SJSA1 (cell line): ENCODE results near the gene SAPCD2. TPM values are rescaled to one million over a fixed set of nuclear protein-coding genes. Genes with fewer than 3 reads are reported as not detected.

ENCODE experiments used
- DNase-seq, 2 experiments: peaks; one replicate each; pipeline ENCODE4 v3.0.0-alpha.2; 2015 to 2020; ENCODE audit warnings: low spot score in 2 of 2, low read depth in 1 of 2
- H3K27ac ChIP-seq: fragments of 250-450 bp; sonication (Bioruptor Pico); 2 replicates; pipeline ENCODE4 v1.5.1; 2020; ENCODE audit warnings: mild to moderate bottlenecking, moderate library complexity
- H3K27me3 ChIP-seq: fragments of 250-450 bp; sonication (Bioruptor Pico); replicated peaks from 2 replicates; pipeline ENCODE4 v1.5.1; 2020; ENCODE audit warnings: mild to moderate bottlenecking, moderate library complexity
- H3K36me3 ChIP-seq: fragments of 250-450 bp; sonication (Bioruptor Pico); 2 replicates; pipeline ENCODE4 v1.5.1; 2020; ENCODE audit warnings: mild to moderate bottlenecking
- H3K4me1 ChIP-seq: fragments of 250-450 bp; sonication (Bioruptor Pico); replicated peaks from 2 replicates; pipeline ENCODE4 v1.6.1; 2021; ENCODE audit warnings: mild to moderate bottlenecking
- H3K4me3 ChIP-seq: fragments of 250-450 bp; sonication (Bioruptor Pico); 2 replicates; pipeline ENCODE4 v1.5.1; 2020; ENCODE audit warnings: mild to moderate bottlenecking
- H3K9me3 ChIP-seq: fragments of 250-450 bp; sonication (Bioruptor Pico); replicated peaks from 2 replicates; pipeline ENCODE4 v1.5.1; 2020; ENCODE audit warnings: mild to moderate bottlenecking
- total RNA-seq: library from RNA; depleted of rRNA; stranded (reverse); fragments of >200 nt; shearing (Covaris generic); gene quantifications from 2 replicates; pipeline ENCODE4 v1.2.3, GENCODE V29; 2014; rRNA removed

Gene SAPCD2
- total RNA-seq, 1 experiment from 2014 or later: 21.5 TPM

GRCh38 chr9:137016436-137016835 lies 53.9 kb downstream of the SAPCD2 start:
- no peaks in the 10 kb centered on the region for H3K9me3 ChIP-seq
- no peaks in the 10 kb centered on the region for H3K27me3 ChIP-seq
- no peaks in the 10 kb centered on the region for H3K36me3 ChIP-seq
- no peak overlapping the region for H3K4me3 ChIP-seq
- H3K4me1 ChIP-seq: no peaks in the 10 kb centered on the region
- no peak overlapping the region for H3K27ac ChIP-seq
- no peak for DNase-seq

- no peak overlapping the region for H3K27ac ChIP-seq
Measured at GRCh38 chr9:137015976-137016375, 54.4 kb downstream of the SAPCD2 start.

GRCh38 chr9:137015540-137015930 lies 54.8 kb downstream of the SAPCD2 start:
- Histone ChIP-seq H3K27ac (no peak overlapping the region), H3K27me3 (no peaks in the 10 kb centered on the region), H3K9me3 (no peaks in the 10 kb centered on the region), H3K36me3 (no peaks in the 10 kb centered on the region), H3K4me1 (no peaks in the 10 kb centered on the region), H3K4me3 (no peak overlapping the region)
- no peak for DNase-seq

More at GRCh38 chr9:137015976-137016375, 54.4 kb downstream of the SAPCD2 start:
- Histone ChIP-seq H3K4me3 (no peak overlapping the region), H3K4me1 (no peaks in the 10 kb centered on the region), H3K36me3 (no peaks in the 10 kb centered on the region), H3K9me3 (no peaks in the 10 kb centered on the region), H3K27me3 (no peaks in the 10 kb centered on the region)
- DNase-seq: no peak

GRCh38 chr9:137014776-137015539 lies 55.4 kb downstream of the SAPCD2 start:
- no peaks in the 10 kb centered on the region for H3K9me3 ChIP-seq
- H3K27me3 ChIP-seq: no peaks in the 10 kb centered on the region
- no peaks in the 10 kb centered on the region for H3K36me3 ChIP-seq
- no peak for DNase-seq
- no peak overlapping the region for H3K4me3 ChIP-seq
- no peaks in the 10 kb centered on the region for H3K4me1 ChIP-seq
- no peak overlapping the region for H3K27ac ChIP-seq

GRCh38 chr9:137014166-137014565 lies 56.2 kb downstream of the SAPCD2 start:
- DNase-seq: no peak
- H3K36me3 ChIP-seq: no peaks in the 10 kb centered on the region
- no peaks in the 10 kb centered on the region for H3K27me3 ChIP-seq
- H3K4me1 ChIP-seq: no peaks in the 10 kb centered on the region
- H3K4me3 ChIP-seq: no peak overlapping the region
- H3K27ac ChIP-seq: no peak overlapping the region
- H3K9me3 ChIP-seq: no peaks in the 10 kb centered on the region

GRCh38 chr9:137013571-137013940 lies 56.8 kb downstream of the SAPCD2 start:
- no peaks in the 10 kb centered on the region for H3K27me3 ChIP-seq
- H3K36me3 ChIP-seq: no peaks in the 10 kb centered on the region
- no peak overlapping the region for H3K27ac ChIP-seq
- no peaks in the 10 kb centered on the region for H3K4me1 ChIP-seq
- DNase-seq: no peak
- no peaks in the 10 kb centered on the region for H3K9me3 ChIP-seq
- no peak overlapping the region for H3K4me3 ChIP-seq

- no peaks in the 10 kb centered on the region for H3K27me3 ChIP-seq
- no peak for DNase-seq
- H3K9me3 ChIP-seq: no peaks in the 10 kb centered on the region
- H3K4me1 ChIP-seq: no peaks in the 10 kb centered on the region; the same call in 1 of the 2 replicates
- H3K4me3 ChIP-seq: no peak overlapping the region
- no peak overlapping the region for H3K27ac ChIP-seq
- no peaks in the 10 kb centered on the region for H3K36me3 ChIP-seq
Measured at GRCh38 chr9:137012694-137013570, 57.4 kb downstream of the SAPCD2 start.

Other genes starting within 250 kb of the SAPCD2 start
- gene AJM1, start 228.1 kb downstream of the SAPCD2 start, total RNA-seq: 0.11 and 0.16 TPM in 2 replicates
- gene PHPT1, start 221.1 kb downstream of the SAPCD2 start, total RNA-seq: 64.1 and 70.5 TPM in 2 replicates
- 0.42 and 1.0 TPM in 2 replicates for gene MAMDC4, start 218.2 kb downstream of the SAPCD2 start, total RNA-seq
- 266 and 387 TPM in 2 replicates for gene EDF1, start 204.2 kb downstream of the SAPCD2 start, total RNA-seq
- 11.3 and 17.1 TPM in 2 replicates for gene TRAF2, start 184.0 kb downstream of the SAPCD2 start, total RNA-seq
- gene FBXW5, start 125.8 kb downstream of the SAPCD2 start, total RNA-seq: 89.0 and 93.8 TPM in 2 replicates
- gene C8G, start 125.3 kb downstream of the SAPCD2 start, total RNA-seq: not detected in 2 replicates
- not detected in 2 replicates for gene LCN12, start 118.3 kb downstream of the SAPCD2 start, total RNA-seq
- not detected in 2 replicates for gene PTGDS, start 93.1 kb downstream of the SAPCD2 start, total RNA-seq
- gene LCNL1, start 87.6 kb downstream of the SAPCD2 start, total RNA-seq: not detected in 2 replicates
- 14.5 and 15.1 TPM in 2 replicates for gene PAXX, start 78.1 kb downstream of the SAPCD2 start, total RNA-seq
- 0.89 TPM in 1 of 2 replicates, not detected in the other for gene CLIC3, start 74.0 kb downstream of the SAPCD2 start, total RNA-seq
- 0.81 and 1.3 TPM in 2 replicates for gene ABCA2, start 42.3 kb downstream of the SAPCD2 start, total RNA-seq
- gene FUT7, start 38.5 kb downstream of the SAPCD2 start, total RNA-seq: not detected in 2 replicates
- gene NPDC1, start 24.4 kb downstream of the SAPCD2 start, total RNA-seq: not detected in 2 replicates
- not detected in 2 replicates for gene ENTPD2, start 16.5 kb downstream of the SAPCD2 start, total RNA-seq
- gene UAP1L1, start 7.0 kb upstream of the SAPCD2 start, total RNA-seq: 3.4 and 5.6 TPM in 2 replicates
- gene MAN1B1, start 16.4 kb upstream of the SAPCD2 start, total RNA-seq: 51.8 and 64.4 TPM in 2 replicates
- gene DPP7, start 44.2 kb upstream of the SAPCD2 start, total RNA-seq: 5.1 and 6.4 TPM in 2 replicates
- gene GRIN1, start 68.6 kb upstream of the SAPCD2 start, total RNA-seq: not detected in 2 replicates
- gene LRRC26, start 99.5 kb upstream of the SAPCD2 start, total RNA-seq: not detected in 2 replicates
- gene TMEM210, start 101.5 kb upstream of the SAPCD2 start, total RNA-seq: not detected in 2 replicates
- gene ANAPC2, start 118.0 kb upstream of the SAPCD2 start, total RNA-seq: 11.7 and 13.7 TPM in 2 replicates
- gene SSNA1, start 118.1 kb upstream of the SAPCD2 start, total RNA-seq: 94.2 and 177 TPM in 2 replicates
- 6.0 and 6.1 TPM in 2 replicates for gene TPRN, start 130.2 kb upstream of the SAPCD2 start, total RNA-seq
- gene TMEM203, start 135.1 kb upstream of the SAPCD2 start, total RNA-seq: 44.5 and 51.3 TPM in 2 replicates
- 5.2 and 6.5 TPM in 2 replicates for gene NDOR1, start 135.1 kb upstream of the SAPCD2 start, total RNA-seq
- gene RNF208, start 151.7 kb upstream of the SAPCD2 start, total RNA-seq: not detected in 2 replicates
- 0.24 TPM in 1 of 2 replicates, not detected in the other for gene CYSRT1, start 154.6 kb upstream of the SAPCD2 start, total RNA-seq
- not detected in 2 replicates for gene RNF224, start 156.9 kb upstream of the SAPCD2 start, total RNA-seq
- not detected in 2 replicates for gene SLC34A3, start 160.3 kb upstream of the SAPCD2 start, total RNA-seq
- gene TUBB4B, start 170.7 kb upstream of the SAPCD2 start, total RNA-seq: 229 and 232 TPM in 2 replicates
- not detected in 2 replicates for gene STPG3, start 180.7 kb upstream of the SAPCD2 start, total RNA-seq
- 35.2 and 41.9 TPM in 2 replicates for gene NELFB, start 184.8 kb upstream of the SAPCD2 start, total RNA-seq
- 9.7 and 10.9 TPM in 2 replicates for gene TOR4A, start 207.2 kb upstream of the SAPCD2 start, total RNA-seq
- gene NRARP, start 231.7 kb upstream of the SAPCD2 start, total RNA-seq: 0.97 and 1.2 TPM in 2 replicates